GM12874 (cell line): Measurements from ENCODE around the gene RANBP3.

Experiments used
- CTCF ChIP-seq: IDR thresholded peaks from 2 replicates; pipeline ENCODE4 v1.5.1; 2011; ENCODE audit warnings: low read depth, mild to moderate bottlenecking, control low read depth, low read length, moderate library complexity; ENCODE audit not compliant: insufficient read depth

The RANBP3 gene

DNA sequence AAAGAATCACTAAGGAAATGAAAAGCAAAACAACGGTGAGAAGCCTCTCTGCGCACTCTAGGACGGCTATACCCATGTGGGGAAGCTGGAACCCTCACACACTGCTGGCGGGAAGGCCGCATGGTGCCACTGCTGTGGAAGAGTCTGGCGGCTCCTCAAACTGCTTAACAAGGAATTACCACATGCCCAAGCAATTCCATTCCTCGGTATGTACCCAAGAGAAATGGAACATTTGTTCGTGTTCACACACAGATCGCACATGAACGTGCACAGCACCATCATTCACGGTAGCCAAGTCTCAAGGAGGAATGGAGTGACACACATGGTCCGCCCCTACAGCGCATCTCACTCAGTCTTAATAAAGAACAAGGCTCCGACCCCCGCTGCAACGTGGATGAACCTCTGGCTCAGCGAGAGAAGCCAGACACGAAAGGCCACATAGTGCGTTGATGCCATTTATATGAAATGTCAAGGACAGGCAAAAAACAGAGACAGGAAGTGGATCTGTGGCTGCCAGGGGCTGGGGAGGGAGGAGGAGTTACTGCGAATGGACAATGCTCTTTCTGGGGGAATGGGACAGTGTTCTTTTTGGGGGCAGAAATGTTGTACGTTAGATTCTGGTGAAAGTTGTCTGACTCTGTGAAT lies 56.3 kb downstream of the RANBP3 start:
- TF ChIP-seq CTCF = no peak

- no peak for TF ChIP-seq CTCF
Measured at GRCh38 chr19:5918463-5919079, 59.4 kb downstream of the RANBP3 start.

DNA sequence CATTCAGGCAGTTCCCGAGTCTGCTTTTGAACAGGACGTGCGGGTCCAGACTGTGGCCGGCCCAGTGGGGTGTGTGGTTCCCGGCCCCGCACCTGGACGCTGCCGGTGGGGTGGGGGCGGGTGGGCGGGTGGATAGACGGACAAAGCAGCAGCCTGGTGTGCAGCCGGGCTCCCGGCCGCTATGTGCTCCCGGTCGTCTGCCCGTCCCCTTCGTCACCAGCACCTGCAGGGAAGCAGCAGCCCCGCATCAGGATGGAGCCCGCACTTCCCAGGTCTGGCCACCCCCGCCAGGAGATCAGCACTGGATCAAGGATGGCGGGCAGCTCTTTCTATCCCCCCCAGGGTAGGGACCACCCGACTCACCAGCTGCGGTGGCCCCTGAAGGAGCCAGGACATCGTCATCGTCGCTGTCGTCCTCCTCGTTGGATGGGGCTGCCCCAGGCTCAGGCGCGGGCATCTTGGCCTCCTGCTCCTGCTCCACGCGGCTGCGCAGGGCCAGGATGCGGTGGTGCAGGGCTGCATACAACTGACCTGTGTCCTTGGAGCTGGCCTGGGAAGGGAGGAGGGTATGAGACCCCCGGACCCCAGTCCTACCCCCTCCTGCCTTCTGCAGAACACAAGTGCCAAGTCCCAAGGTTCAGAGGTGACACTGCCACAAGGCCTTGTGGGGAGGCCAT lies 60.4 kb downstream of the RANBP3 start:
- TF ChIP-seq CTCF = no peak

DNA sequence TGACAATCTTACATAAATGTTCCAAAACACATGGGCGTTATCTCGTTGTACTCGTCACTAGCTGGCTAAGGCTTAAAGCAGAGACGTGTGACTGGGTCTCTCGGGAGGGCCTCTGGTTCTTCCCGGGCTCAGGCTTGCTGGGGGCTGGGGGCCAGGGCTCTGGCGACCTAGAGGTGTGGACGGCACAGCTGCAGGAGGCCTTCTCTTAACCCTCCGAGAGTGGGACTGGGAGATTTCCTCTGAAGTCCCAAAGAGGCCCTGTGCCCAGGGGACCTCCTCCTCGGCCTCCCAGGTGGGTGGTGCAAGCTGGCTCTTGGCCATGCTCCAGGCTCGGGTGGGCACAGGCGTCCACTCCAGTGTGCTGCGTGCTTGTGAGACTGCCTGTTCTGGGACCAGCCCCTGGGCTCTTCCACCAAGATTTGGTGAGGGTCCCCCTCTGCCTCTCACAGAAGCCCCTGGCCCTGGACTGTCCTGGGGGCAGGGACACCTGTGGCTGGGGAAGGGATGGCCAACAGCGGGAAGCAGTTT lies 61.7 kb downstream of the RANBP3 start:
- TF ChIP-seq CTCF = no peak

GRCh38 chr19:5915782-5916165 lies 62.2 kb downstream of the RANBP3 start:
- no peak for TF ChIP-seq CTCF

DNA sequence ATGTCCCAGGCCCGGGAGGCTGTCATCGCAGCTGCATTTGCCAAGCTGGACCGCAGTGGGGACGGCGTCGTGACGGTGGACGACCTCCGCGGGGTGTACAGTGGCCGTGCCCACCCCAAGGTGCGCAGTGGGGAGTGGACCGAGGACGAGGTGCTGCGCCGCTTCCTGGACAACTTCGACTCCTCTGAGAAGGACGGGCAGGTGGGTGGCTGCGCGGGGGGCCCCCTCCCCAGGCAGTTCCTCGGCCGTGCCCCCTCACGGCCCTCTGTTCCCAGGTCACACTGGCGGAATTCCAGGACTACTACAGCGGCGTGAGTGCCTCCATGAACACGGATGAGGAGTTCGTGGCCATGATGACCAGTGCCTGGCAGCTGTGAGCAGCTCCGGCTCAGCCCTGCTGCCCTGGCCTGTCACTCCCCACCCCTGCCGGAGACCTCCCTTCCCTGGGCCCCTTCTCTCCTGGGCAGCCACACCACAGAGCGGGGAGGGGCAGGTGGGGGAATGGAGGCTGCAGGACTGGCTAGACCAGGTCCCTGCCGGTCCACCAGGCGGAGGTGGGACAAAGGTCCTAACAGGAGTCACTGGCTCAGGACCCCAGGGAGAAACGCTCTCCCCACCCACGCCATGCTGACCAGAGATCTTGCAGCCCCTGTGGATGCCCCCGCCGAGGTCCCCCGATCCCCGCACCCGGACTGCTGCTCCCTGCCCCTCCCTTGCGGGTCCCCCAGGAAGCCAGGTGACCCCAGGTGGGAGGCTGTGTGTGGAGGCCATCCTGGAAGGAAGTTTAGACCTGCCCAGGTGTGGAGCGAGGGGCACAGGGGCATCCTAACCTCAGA lies 62.8 kb downstream of the RANBP3 start:
- TF ChIP-seq CTCF = no peak

- no peak for TF ChIP-seq CTCF
Measured at GRCh38 chr19:5914358-5914774, 63.6 kb downstream of the RANBP3 start.
